HG03025 (cell line): ENCODE measurements around the gene FOXP1.
"Not testable (repeated sequence)": the region's sequence is repeated elsewhere in the genome, so short reads cannot be mapped to it uniquely, and the experiment has no call there.

ENCODE experiments used
- ATAC-seq: cut with Tn5 transposase; IDR thresholded peaks from one replicate; pipeline ENCODE4 v1.9.1; 2021; ENCODE audit warnings: mild to moderate bottlenecking, moderate library complexity; ENCODE audit not compliant: unreplicated experiment, low FRiP score

Gene FOXP1

DNA sequence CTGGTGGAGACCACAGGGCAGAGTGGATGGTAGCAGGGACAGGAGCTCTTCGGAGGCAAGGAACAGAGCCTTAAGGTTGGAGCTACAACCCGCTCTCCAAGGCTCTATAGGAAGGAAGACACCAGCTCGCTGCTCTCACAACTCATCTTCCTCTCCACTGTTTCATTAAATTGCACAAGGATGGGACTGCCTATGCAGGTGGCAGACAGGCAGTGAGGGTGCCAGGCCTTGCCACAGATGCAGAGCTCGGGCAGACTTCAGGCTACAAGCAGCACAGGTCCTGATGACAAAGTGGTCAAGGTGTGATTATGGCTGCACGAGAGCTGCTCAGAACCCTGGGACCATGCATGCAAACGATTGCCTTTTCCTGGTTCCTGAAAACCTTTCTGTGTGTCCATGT, 144.6 kb downstream of the FOXP1 start:
- ATAC-seq = no peak

DNA sequence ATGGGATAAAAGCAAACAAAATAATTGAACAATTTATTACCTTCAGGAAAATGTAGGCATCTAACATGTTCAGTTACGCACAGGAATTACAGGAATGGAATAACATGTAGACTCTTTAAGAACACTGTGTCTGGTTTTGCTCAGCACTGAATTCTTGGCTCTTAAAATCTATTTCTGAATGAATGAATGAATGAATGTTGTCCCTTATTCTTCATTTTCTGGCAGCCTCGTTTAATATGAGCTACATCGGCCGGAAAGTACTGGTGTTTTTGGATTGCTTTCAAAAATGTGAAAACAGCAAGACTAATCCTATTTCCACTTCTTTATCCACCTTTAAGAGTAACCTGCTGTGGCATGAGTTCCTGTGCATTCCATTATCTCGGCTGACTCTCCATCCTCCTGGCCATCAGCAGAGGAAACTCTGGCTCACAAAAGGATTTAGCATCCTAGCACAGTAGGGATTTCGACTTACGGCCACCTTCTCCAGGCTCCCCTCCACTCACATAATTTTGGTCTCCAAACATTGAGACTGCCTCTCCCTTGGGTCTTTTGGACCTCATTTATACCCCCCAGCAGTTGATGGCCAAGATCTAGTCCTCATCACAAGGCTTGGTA, 145.3 kb downstream of the FOXP1 start:
- no peak for ATAC-seq

GRCh38 chr3:71436337-71436736, 147.2 kb downstream of the FOXP1 start:
- no peak for ATAC-seq

DNA sequence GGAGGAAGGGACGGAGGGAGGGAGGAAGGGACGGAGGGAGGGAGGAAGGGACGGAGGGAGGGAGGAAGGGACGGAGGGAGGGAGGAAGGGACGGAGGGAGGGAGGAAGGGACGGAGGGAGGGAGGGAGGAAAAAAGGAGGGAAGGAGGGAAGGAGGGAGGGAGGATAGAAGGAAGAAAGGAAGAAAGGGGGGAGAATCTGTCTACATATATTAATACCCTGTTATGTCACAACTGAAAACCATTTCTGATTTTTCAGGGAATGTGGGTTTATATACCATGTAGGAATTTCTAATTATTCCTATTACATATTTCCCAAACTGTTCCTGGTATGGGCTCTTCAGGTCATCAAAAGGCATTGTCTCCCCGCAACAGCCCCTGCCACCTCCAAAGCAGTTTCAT, 147.7 kb downstream of the FOXP1 start:
- not testable (repeated sequence) for ATAC-seq

- no peak for ATAC-seq
These were observed 149.9 kb downstream of the FOXP1 start for GRCh38 chr3:71433631-71434030.

- ATAC-seq = no peak
These were observed 151.2 kb downstream of the FOXP1 start for GRCh38 chr3:71432044-71432975.

DNA sequence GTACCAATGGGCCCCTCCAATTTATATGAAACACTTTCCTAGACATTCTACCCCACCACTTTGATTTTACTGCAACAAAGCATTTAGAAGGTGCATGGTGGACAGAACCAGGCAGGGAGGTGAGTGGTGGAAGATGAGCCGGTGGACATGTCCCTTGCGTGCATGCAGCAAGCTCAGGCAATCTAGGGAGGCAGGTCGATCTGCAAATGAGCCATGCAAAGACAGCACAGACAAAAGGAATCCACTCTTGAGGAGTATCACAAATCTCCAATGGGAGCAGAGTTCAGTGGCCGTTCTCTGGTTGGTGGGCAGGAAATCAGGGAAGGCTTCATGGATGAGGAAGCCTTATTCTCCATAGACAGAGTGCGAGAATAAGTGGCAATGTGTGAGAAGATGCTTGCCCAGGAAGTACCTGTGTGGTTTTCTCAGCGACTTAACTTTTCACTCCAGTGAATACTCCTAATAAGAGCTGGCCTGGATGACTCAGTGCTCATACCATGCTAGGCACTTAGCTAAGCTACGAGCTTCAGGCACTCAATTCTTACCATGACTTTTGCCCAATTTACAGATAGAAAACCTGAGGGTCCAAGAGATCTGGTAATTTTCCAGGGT, 152.5 kb downstream of the FOXP1 start:
- ATAC-seq = no peak

GRCh38 chr3:71429597-71429988, 153.9 kb downstream of the FOXP1 start:
- no peak for ATAC-seq

GRCh38 chr3:71428841-71429596, 154.5 kb downstream of the FOXP1 start:
- no peak for ATAC-seq

DNA sequence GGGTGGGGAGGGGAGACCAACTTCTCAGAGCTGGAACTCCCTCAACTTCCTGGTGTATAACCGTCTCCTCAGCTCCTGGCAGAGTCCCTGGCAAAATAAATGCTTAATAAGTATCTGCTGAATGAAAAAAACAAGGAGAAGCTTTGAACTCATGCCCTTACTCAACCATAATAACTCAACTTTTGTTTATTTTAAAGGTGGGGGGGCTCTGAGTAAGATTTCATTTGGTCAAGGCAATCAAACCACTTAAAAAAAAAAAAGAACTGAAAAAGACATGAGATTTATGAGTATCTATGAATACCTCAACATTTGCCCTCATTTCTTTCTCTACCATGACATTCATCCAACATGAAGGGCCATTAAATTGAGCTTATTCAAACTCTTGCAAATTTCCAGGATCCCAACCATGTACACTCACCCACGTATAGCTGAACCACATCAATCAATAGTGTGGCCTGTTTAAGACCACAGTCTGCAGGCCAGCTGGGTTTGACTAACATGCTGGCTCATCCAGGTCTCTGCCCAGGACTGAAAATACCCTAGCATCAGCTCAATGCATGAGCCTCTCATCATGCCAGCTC, 157.9 kb downstream of the FOXP1 start:
- no peak for ATAC-seq

GRCh38 chr3:71423151-71423906, 160.2 kb downstream of the FOXP1 start:
- ATAC-seq = no peak

DNA sequence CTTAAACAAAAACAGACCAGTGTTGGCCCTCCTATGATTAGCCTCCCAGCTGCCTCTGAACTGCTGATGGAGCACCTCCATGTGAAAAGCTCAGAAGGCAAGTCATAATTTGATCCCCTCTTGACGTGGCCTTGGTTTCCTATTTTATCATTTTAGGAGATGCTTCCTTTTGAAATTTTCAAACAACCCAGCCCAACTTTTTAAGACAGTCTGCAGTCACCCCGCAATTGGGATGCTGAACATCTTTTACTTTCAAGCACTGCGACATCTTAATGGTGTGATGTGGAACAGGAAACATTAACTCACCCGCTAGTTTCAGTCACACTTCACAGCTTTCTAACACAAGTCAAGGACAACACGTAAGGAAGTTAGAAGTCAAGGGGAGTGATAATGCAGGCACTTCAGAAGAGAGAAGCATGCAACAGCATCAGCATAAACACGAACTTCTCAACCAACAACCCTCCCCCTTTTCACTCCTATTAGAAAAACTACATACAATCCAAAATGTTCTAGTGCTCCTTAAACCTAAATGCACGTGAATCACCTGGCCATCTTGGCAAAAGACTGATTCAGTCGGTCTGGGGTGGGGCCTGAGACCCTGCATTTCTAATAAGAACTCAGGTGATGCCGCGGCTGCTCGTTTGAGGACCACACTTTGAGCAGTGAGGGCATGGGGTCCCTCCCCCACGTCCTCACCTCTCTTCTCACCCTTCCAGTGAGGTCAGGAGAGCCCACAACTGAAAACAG, 161.5 kb downstream of the FOXP1 start:
- peak; percentile 95 for ATAC-seq

DNA sequence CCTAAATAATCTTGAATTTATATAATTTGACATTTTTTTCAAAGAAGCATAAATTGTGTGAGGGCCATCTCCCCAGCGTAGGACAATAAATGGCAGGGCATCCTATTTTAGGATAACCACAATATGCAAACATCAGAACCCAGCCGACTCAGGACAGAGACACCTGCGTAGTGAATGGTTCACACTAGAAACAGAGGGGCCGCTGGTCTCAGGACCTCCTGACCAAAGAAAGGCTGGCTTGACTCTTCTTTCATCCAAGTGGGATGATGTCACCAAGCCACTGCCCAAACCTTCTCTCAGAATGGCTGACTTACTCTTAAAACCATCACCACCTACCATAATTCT, 162.1 kb downstream of the FOXP1 start:
- peak; percentile 51 for ATAC-seq

DNA sequence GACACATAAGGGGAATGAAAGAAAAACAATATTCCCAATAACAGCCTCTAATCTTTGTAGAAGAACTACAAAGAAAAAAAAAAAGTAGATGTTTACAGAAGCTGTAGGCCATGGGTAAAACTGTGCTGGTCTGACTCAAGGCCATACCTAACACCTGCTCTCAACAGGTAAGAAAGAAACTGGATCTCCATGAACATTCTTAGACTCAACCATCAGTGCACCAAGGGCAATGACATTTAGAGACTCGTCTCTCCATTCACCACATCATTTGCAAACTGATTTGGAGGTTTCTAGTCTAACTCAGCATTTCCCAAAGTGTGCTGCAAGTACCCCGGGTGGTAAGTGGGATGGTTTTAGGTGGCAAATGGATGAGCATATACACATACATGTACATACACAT, 164.2 kb downstream of the FOXP1 start:
- no peak for ATAC-seq

DNA sequence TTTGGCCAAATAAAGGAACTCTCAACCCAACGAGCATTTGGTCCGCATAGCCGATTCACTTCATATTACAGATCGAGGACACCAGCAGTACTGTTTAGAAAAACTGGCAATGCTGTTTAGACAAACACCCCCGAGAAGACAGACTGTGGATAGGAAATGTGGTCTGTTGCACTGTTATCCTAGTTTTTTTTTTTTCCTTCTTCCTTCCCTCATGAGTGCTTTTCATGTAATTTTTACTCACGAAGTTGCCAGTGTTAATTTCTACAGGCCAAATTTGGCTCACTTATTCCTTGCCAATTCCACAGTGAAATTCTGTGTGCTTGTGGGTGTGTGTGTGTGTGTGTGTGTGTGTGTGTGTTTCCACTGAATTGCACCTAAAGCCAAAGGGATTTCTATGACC, 165.7 kb downstream of the FOXP1 start:
- no peak for ATAC-seq

GRCh38 chr3:71416876-71417275, 166.7 kb downstream of the FOXP1 start:
- ATAC-seq = no peak

DNA sequence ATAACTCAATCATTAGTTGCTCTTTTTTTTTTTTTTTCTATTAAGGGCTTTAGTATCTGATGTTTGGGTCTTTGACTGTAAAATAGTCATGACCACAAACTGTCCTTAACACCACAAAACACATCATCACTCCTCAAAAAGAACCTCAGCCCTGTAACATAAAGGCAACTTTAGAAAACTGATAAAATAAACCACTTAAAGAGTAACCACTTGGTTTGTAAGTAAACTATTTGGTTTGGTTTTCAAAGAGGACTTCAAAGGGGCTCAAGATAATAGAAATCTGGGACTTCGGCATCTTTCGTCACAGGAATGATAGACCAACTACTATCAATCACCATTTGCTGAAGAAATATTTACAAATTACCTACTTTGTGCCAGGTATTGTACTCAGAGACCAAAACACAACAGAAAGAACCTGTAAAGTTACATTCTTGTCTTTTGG, 167.8 kb downstream of the FOXP1 start:
- no peak for ATAC-seq

- no peak for ATAC-seq
These were observed 169.2 kb downstream of the FOXP1 start for GRCh38 chr3:71414189-71414927.
